Ascending aorta (tissue), 2 donors: Measurements from ENCODE around the gene SUPT3H. TPM values are rescaled to one million over a fixed set of nuclear protein-coding genes. Genes with fewer than 3 reads are reported as not detected.
"Not testable (repeated sequence)": the region's sequence is repeated elsewhere in the genome, so short reads cannot be mapped to it uniquely, and the experiment has no call there.

Experiments used
- DNase-seq, 2 donors: peaks; one replicate each; pipeline ENCODE4 v3.0.0-alpha.2; 2019; ENCODE audit warnings: low spot score in 2 of 2
- H3K27ac ChIP-seq, 2 donors: fragments of 200-600 bp; sonication (generic); one replicate each; pipeline ENCODE4 v1.5.1; 2016 to 2017; ENCODE audit warnings: mild to moderate bottlenecking in 1 of 2
- H3K27me3 ChIP-seq: fragments of 200-600 bp; sonication (generic); one replicate; pipeline ENCODE4 v1.5.1; 2017
- H3K36me3 ChIP-seq, 2 donors: fragments of 200-600 bp; sonication (generic); one replicate each; pipeline ENCODE4 v1.5.1; 2016
- H3K4me1 ChIP-seq, 2 donors: fragments of 200-600 bp; sonication (generic); one replicate each; pipeline ENCODE4 v1.5.1; 2016 to 2017; ENCODE audit warnings: mild to moderate bottlenecking in 1 of 2
- H3K4me3 ChIP-seq, 2 donors: fragments of 200-600 bp; sonication (generic); one replicate each; pipeline ENCODE4 v1.5.1; 2016 to 2017; ENCODE audit warnings: mild to moderate bottlenecking in 1 of 2
- H3K9me3 ChIP-seq, 2 donors: fragments of 200-600 bp; sonication (generic); one replicate each; pipeline ENCODE4 v1.5.1; 2016
- intact Hi-C: fragments of 100-400 bp; cut with DNase I; formaldehyde crosslinking; loops from one replicate; pipeline ENCODE4 v1.15.1; 2023
- total RNA-seq: library from RNA; depleted of rRNA; stranded (reverse); fragments of >200 nt; gene quantifications from one replicate; pipeline ENCODE4 v1.1.0, GENCODE V29; 2016
- TF ChIP-seq, protein P1 (sequence below), 3 experiments: fragments of 200-600 bp in 2 of 3; fragments of 450-650 bp in 1 of 3; sonication (generic) in 2 of 3; IDR thresholded peaks; one replicate each; pipeline ENCODE4 v1.5.1; 2016 to 2019; ENCODE audit warnings: antibody characterized with exemption in 3 of 3, mild to moderate bottlenecking in 1 of 3, moderate library complexity in 1 of 3

SUPT3H gene
- total RNA-seq, 1 donor from 2014 or later: not detected

GRCh38 chr6:45278367-45278766, 99.4 kb downstream of the SUPT3H start:
- H3K4me3 ChIP-seq: no peak overlapping the region
- no peaks in the 10 kb centered on the region for H3K36me3 ChIP-seq
- TF ChIP-seq, protein P1, sequence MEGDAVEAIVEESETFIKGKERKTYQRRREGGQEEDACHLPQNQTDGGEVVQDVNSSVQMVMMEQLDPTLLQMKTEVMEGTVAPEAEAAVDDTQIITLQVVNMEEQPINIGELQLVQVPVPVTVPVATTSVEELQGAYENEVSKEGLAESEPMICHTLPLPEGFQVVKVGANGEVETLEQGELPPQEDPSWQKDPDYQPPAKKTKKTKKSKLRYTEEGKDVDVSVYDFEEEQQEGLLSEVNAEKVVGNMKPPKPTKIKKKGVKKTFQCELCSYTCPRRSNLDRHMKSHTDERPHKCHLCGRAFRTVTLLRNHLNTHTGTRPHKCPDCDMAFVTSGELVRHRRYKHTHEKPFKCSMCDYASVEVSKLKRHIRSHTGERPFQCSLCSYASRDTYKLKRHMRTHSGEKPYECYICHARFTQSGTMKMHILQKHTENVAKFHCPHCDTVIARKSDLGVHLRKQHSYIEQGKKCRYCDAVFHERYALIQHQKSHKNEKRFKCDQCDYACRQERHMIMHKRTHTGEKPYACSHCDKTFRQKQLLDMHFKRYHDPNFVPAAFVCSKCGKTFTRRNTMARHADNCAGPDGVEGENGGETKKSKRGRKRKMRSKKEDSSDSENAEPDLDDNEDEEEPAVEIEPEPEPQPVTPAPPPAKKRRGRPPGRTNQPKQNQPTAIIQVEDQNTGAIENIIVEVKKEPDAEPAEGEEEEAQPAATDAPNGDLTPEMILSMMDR (IDR thresholded peaks at IDR 0.05): no peak
- no peak for DNase-seq
- H3K9me3 ChIP-seq: peaks cover 0 to 16% of the 10 kb centered on the region in 2 donors
- H3K27me3 ChIP-seq: no peaks in the 10 kb centered on the region
- H3K4me1 ChIP-seq: no peaks in the 10 kb centered on the region
- intact Hi-C loops: no loop called here
- H3K27ac ChIP-seq: no peak overlapping the region

GRCh38 chr6:45277741-45278140, 100.0 kb downstream of the SUPT3H start:
- H3K4me1 ChIP-seq, intact Hi-C loops, H3K27ac ChIP-seq, H3K27me3 ChIP-seq, H3K36me3 ChIP-seq, DNase-seq, H3K4me3 ChIP-seq: not testable (repeated sequence)
- H3K9me3 ChIP-seq: peaks cover 0 to 16% of the 10 kb centered on the region in 2 donors

DNA sequence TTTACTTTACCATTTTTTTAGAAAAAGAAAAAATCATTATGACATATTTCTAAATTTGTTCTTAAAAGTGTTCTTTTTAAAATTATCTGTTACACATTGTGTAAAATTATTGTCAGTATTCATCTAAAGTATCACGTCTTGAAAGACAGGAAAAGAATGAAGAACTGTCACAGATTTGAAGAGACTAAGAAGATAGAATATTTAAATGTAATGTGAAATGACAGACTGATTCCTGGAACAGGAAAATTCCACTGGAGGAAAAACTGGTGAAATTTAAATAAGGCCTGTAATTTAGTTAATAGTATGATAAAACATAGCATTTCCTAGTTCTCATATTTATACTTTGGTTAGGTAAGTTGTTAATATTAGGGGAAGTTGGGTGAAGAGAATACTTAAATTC, 102.4 kb downstream of the SUPT3H start:
- H3K4me3 ChIP-seq: no peak overlapping the region
- no peaks in the 10 kb centered on the region for H3K4me1 ChIP-seq
- TF ChIP-seq, protein P1 (IDR thresholded peaks at IDR 0.05): no peak
- no peaks in the 10 kb centered on the region for H3K36me3 ChIP-seq
- no peak for DNase-seq
- H3K9me3 ChIP-seq: no peaks in the 10 kb centered on the region
- H3K27ac ChIP-seq: no peak overlapping the region
- intact Hi-C loops: no loop called here
- no peaks in the 10 kb centered on the region for H3K27me3 ChIP-seq

DNA sequence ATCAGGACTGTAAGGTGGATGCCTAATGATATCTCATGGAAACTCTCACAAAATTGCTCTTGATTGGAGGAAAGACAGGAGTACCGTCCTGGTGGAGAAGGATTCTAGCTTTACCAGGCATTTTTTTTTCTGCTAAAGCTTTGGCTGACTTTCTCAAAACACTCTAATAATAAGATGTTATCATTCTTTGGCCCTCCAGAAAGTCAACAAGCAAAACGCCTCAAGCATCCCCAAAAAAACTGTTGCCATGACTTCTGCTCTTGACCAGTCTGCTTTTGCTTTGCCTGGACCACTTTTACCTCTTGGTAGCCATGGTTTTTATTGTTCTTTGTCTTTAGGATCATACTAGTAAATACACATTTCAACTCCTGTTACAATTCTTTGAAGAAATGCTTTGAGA, 105.1 kb downstream of the SUPT3H start:
- Histone ChIP-seq H3K4me3 (no peak overlapping the region), H3K4me1 (no peaks in the 10 kb centered on the region), H3K36me3 (no peaks in the 10 kb centered on the region), H3K27ac (no peak overlapping the region), H3K27me3 (no peaks in the 10 kb centered on the region), H3K9me3 (no peaks in the 10 kb centered on the region)
- intact Hi-C loops: no loop called here
- no peak for DNase-seq
- TF ChIP-seq, protein P1 (IDR thresholded peaks at IDR 0.05): no peak

- Histone ChIP-seq H3K27me3 (no peaks in the 10 kb centered on the region), H3K9me3 (no peaks in the 10 kb centered on the region), H3K36me3 (no peaks in the 10 kb centered on the region), H3K4me1 (no peaks in the 10 kb centered on the region), H3K27ac (no peak overlapping the region), H3K4me3 (no peak overlapping the region)
- TF ChIP-seq, protein P1 (IDR thresholded peaks at IDR 0.05): no peak
- no peak for DNase-seq
- intact Hi-C loops: no loop called here
Observed at GRCh38 chr6:45265246-45265645, 112.5 kb downstream of the SUPT3H start.

- no peak for DNase-seq
- Histone ChIP-seq H3K27ac (no peak overlapping the region), H3K4me1 (no peaks in the 10 kb centered on the region), H3K36me3 (no peaks in the 10 kb centered on the region), H3K4me3 (no peak overlapping the region), H3K27me3 (no peaks in the 10 kb centered on the region), H3K9me3 (no peaks in the 10 kb centered on the region)
- intact Hi-C loops: no loop called here
- TF ChIP-seq, protein P1 (IDR thresholded peaks at IDR 0.05): no peak
Observed at GRCh38 chr6:45260696-45261095, 117.0 kb downstream of the SUPT3H start.
